CD14-positive monocyte (primary cell): ENCODE measurements around the gene SH3RF3. TPM values are rescaled to one million over a fixed set of nuclear protein-coding genes. Genes with fewer than 3 reads are reported as not detected.

Experiments used
- DNase-seq, 3 donors: peaks; one replicate each; pipeline ENCODE4 v3.0.0-alpha.2; 2011 to 2022
- H2AFZ ChIP-seq: 2 replicates; pipeline ENCODE4 v1.6.0; 2012; ENCODE audit warnings: mild to moderate bottlenecking, low read depth, low read length, inconsistent platforms; ENCODE audit not compliant: insufficient read depth, poor library complexity, severe bottlenecking
- H3K27ac ChIP-seq, 2 donors: 1 replicate in 1 of 2; 2 replicates in 1 of 2; pipeline ENCODE4 v1.5.1; 2012 to 2013; ENCODE audit warnings: low read length in 2 of 2, control low read depth in 1 of 2, inconsistent platforms in 1 of 2, low read depth in 1 of 2, mild to moderate bottlenecking in 1 of 2
- H3K27me3 ChIP-seq, 2 donors: one replicate each; pipeline versions ENCODE4 v1.6.0 to v1.6.1; 2011 to 2013; ENCODE audit warnings: low read length in 2 of 2; ENCODE audit not compliant: control insufficient read depth in 2 of 2, insufficient read depth in 2 of 2
- H3K36me3 ChIP-seq, 2 donors: replicated peaks in 1 of 2; 1 replicate in 1 of 2; 2 replicates in 1 of 2; pipeline versions ENCODE4 v1.5.1 to v1.6.1; 2012 to 2013; ENCODE audit warnings: low read length in 2 of 2, control low read depth in 1 of 2, inconsistent platforms in 1 of 2, mild to moderate bottlenecking in 1 of 2; ENCODE audit not compliant: insufficient read depth in 2 of 2, control insufficient read depth in 1 of 2
- H3K4me1 ChIP-seq, 2 donors: 1 replicate in 1 of 2; 2 replicates in 1 of 2; pipeline versions ENCODE4 v1.5.1 to v1.6.1; 2012 to 2013; ENCODE audit warnings: low read length in 2 of 2, control low read depth in 1 of 2, inconsistent platforms in 1 of 2, mild to moderate bottlenecking in 1 of 2, moderate library complexity in 1 of 2; ENCODE audit not compliant: insufficient read depth in 2 of 2, control insufficient read depth in 1 of 2
- H3K4me2 ChIP-seq: replicated peaks from 2 replicates; pipeline ENCODE3; 2012; ENCODE audit warnings: low read length, moderate library complexity, mild to moderate bottlenecking; ENCODE audit not compliant: poor library complexity, severe bottlenecking; ENCODE audit errors: extremely low read depth
- H3K4me3 ChIP-seq, 3 experiments: fragments of 200-600 bp in 1 of 3; sonication (generic) in 1 of 3; replicated peaks in 1 of 3; 1 replicate in 2 of 3; 2 replicates in 1 of 3; pipeline ENCODE4 v1.5.1; 2011 to 2013; ENCODE audit warnings: low read length in 3 of 3, mild to moderate bottlenecking in 3 of 3, control low read depth in 2 of 3, low read depth in 2 of 3, inconsistent platforms in 1 of 3, moderate library complexity in 1 of 3
- H3K79me2 ChIP-seq: 2 replicates; pipeline ENCODE4 v1.6.0; 2012; ENCODE audit warnings: mild to moderate bottlenecking, control low read depth, inconsistent platforms, low read length, moderate library complexity; ENCODE audit not compliant: insufficient read depth
- H3K9ac ChIP-seq: 2 replicates; pipeline ENCODE4 v1.6.0; 2017; ENCODE audit warnings: low read length, mild to moderate bottlenecking; ENCODE audit not compliant: insufficient read depth, poor library complexity, severe bottlenecking
- H3K9me3 ChIP-seq, 2 donors: replicated peaks in 1 of 2; 1 replicate in 1 of 2; 2 replicates in 1 of 2; pipeline versions ENCODE4 v1.5.1 to v1.6.1; 2012 to 2013; ENCODE audit warnings: low read length in 2 of 2, control low read depth in 1 of 2; ENCODE audit not compliant: control insufficient read depth in 1 of 2, insufficient read depth in 1 of 2
- H4K20me1 ChIP-seq: 2 replicates; pipeline ENCODE4 v1.6.0; 2012; ENCODE audit warnings: mild to moderate bottlenecking, low read length, control low read depth, moderate library complexity; ENCODE audit not compliant: insufficient read depth
- H3K27ac Mint-ChIP-seq, 7 donors: one replicate each; pipeline ENCODE4 v1.8.0; 2020; ENCODE audit warnings: mild to moderate bottlenecking in 7 of 7, mixed read lengths in 7 of 7, moderate library complexity in 6 of 7, inconsistent platforms in 2 of 7
- H3K27me3 Mint-ChIP-seq, 3 donors: one replicate each; pipeline ENCODE4 v1.8.0; 2021 to 2022; ENCODE audit warnings: low read depth in 3 of 3, mild to moderate bottlenecking in 3 of 3, mixed read lengths in 3 of 3, moderate library complexity in 3 of 3, inconsistent platforms in 1 of 3
- H3K36me3 Mint-ChIP-seq, 2 donors: one replicate each; pipeline ENCODE4 v1.8.0; 2020; ENCODE audit warnings: mixed read lengths in 2 of 2, inconsistent platforms in 1 of 2, mild to moderate bottlenecking in 1 of 2
- H3K4me1 Mint-ChIP-seq: one replicate; pipeline ENCODE4 v1.8.0; 2020; ENCODE audit warnings: mild to moderate bottlenecking, mixed read lengths
- H3K4me3 Mint-ChIP-seq, 2 donors: one replicate each; pipeline ENCODE4 v1.8.0; 2020; ENCODE audit warnings: mild to moderate bottlenecking in 2 of 2, mixed read lengths in 2 of 2, moderate library complexity in 1 of 2
- H3K9me3 Mint-ChIP-seq, 7 donors: one replicate each; pipeline ENCODE4 v1.8.0; 2020 to 2022; ENCODE audit warnings: mixed read lengths in 7 of 7, mild to moderate bottlenecking in 6 of 7, moderate library complexity in 6 of 7, inconsistent platforms in 2 of 7
- CTCF ChIP-seq: fragments of 200-600 bp; IDR thresholded peaks from one replicate; pipeline ENCODE4 v1.8.0; 2022; ENCODE audit warnings: antibody characterized with exemption, mild to moderate bottlenecking
- WGBS: methylation state at CpG from one replicate; pipeline ENCODE4 v1.1.5; 2013; ENCODE audit warnings: missing lambda C conversion rate; ENCODE audit not compliant: insufficient coverage; 5-methylcytosine and 5-hydroxymethylcytosine counted together
- intact Hi-C, 2 donors: fragments of 100-400 bp; cut with micrococcal nuclease; formaldehyde crosslinking; loops; one replicate each; pipeline versions ENCODE4 v1.15.0 to v1.15.1; 2023
- polyA plus RNA-seq, 3 donors: library from polyadenylated mRNA; depleted of rRNA in 1 of 3; unstranded in 2 of 3; stranded (reverse) in 1 of 3; fragments of 300-500 nt in 2 of 3; fragments of >200 nt in 1 of 3; fragmentation: Illumina TruSeq in 2 of 3; gene quantifications; 1 replicate in 2 of 3; 2 replicates in 1 of 3; pipeline ENCODE4 v1.2.3, GENCODE V29; 2012 to 2021

SH3RF3 gene
- polyA plus RNA-seq, 3 donors, result 0.25 to 0.75 (median 0.34) TPM

- Histone ChIP-seq H3K27ac (no peak overlapping the region), H3K27me3 (peaks cover 10 to 20% of the 10 kb centered on the region in 2 donors), H3K4me2 (no peak overlapping the region), H4K20me1 (no peaks in the 10 kb centered on the region), H2AFZ (no peak overlapping the region), H3K4me1 (peaks cover 10 to 28% of the 10 kb centered on the region in 2 donors), H3K9me3 (peaks cover 0 to 6% of the 10 kb centered on the region in 2 donors), H3K4me3 (no peak overlapping the region), H3K9ac (no peak overlapping the region), H3K79me2 (no peaks in the 10 kb centered on the region), H3K36me3 (no peaks in the 10 kb centered on the region)
- H3K4me1 Mint-ChIP-seq, result peaks cover 17% of the 10 kb centered on the region
- peaks cover 0 to 7% (median 3%) of the 10 kb centered on the region in 7 donors for H3K9me3 Mint-ChIP-seq
- WGBS, result 94% methylated on average over 7 of the region's 12 CpGs
- no peak for TF ChIP-seq CTCF
- peaks cover 6 to 8% of the 10 kb centered on the region in 2 donors for H3K36me3 Mint-ChIP-seq
- no peak overlapping the region for H3K27ac Mint-ChIP-seq
- DNase-seq, result no peak
- intact Hi-C loops, result loop anchor here in 1 of 2 donors (10.0 kb wide), 1 partner anchor 209 kb away; no protein-coding TSS in a partner anchor
- peaks cover 21 to 43% (median 21%) of the 10 kb centered on the region in 3 donors for H3K27me3 Mint-ChIP-seq
- H3K4me3 Mint-ChIP-seq, result no peak overlapping the region
Observed at GRCh38 chr2:109125593-109126500, 3.2 kb upstream of the SH3RF3 start.

- H3K4me2 ChIP-seq, result no peak overlapping the region
- Mint-ChIP-seq H3K36me3 (peaks cover 6 to 8% of the 10 kb centered on the region in 2 donors), H3K4me3 (no peak overlapping the region), H3K4me1 (peaks cover 20% of the 10 kb centered on the region), H3K9me3 (peaks cover 0 to 7% (median 3%) of the 10 kb centered on the region in 7 donors), H3K27me3 (peaks cover 26 to 47% (median 27%) of the 10 kb centered on the region in 3 donors), H3K27ac (peak overlapping the region in 1 of 7 donors; percentile 1)
- H3K27ac ChIP-seq, result no peak overlapping the region
- no peaks in the 10 kb centered on the region for H3K79me2 ChIP-seq
- no peak overlapping the region for H3K4me3 ChIP-seq
- no peak overlapping the region for H2AFZ ChIP-seq
- intact Hi-C loops, result loop anchor here in 1 of 2 donors (10.0 kb wide), 1 partner anchor 208 kb away; no protein-coding TSS in a partner anchor
- H3K4me1 ChIP-seq, result peaks cover 10 to 28% of the 10 kb centered on the region in 2 donors
- no peak overlapping the region for H3K9ac ChIP-seq
- no peaks in the 10 kb centered on the region for H3K36me3 ChIP-seq
- H3K27me3 ChIP-seq, result peaks cover 17 to 26% of the 10 kb centered on the region in 2 donors
- H4K20me1 ChIP-seq, result no peaks in the 10 kb centered on the region
- TF ChIP-seq CTCF, result no peak
- no peak for DNase-seq
- H3K9me3 ChIP-seq, result peaks cover 0 to 6% of the 10 kb centered on the region in 2 donors
- 92% methylated on average over 4 of the region's 5 CpGs for WGBS
Observed at GRCh38 chr2:109126501-109126860, 2.5 kb upstream of the SH3RF3 start.
